ENCODE data around the gene RPS6KA4.

The RPS6KA4 gene

GRCh38 chr11:64337538-64338249, 21.3 kb upstream of the RPS6KA4 start:
- no peak for ATAC-seq (replicated peaks)
- Mint-ChIP-seq H3K4me3 (peak overlapping the region in 1 of 2 donors; percentile 8), H3K36me3 (ENCODE audit: insufficient read depth) (peaks cover 31% of the 10 kb centered on the region), H3K4me1 (ENCODE audit: low read depth in 2 of 2) (peaks cover 26 to 41% of the 10 kb centered on the region in 2 donors), H3K9me3 (no peaks in the 10 kb centered on the region), H3K27ac (peak overlapping the region in 1 of 2 donors; percentile 60), H3K27me3 (no peaks in the 10 kb centered on the region)
- no peak for DNase-seq

DNA sequence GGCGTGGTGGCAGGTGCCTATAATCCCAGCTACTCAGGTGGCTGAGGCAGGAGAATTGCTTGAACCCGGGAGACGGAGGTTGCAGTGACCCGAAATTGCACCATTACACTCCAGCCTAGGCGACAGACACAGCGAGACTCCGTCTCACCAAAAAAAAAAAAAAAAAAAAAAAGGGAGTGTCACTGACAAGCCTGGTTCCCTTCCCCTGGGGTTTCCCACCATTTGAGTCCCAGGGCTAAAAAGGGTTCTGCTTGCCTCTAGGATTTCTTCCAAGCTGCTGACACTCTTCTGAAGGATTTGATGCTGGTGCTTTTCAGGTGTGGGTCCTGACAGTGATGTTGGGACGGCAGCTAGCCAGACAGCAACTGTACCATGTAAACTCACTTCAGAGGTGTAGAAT, 20.2 kb upstream of the RPS6KA4 start:
- DNase-seq (no peak), ATAC-seq (replicated peaks) (no peak)
- Mint-ChIP-seq H3K9me3 (no peaks in the 10 kb centered on the region), H3K4me3 (peak overlapping the region; percentile 93 to 94), H3K27me3 (no peaks in the 10 kb centered on the region), H3K27ac (peak overlapping the region; percentile 98 to 99), H3K36me3 (ENCODE audit: insufficient read depth) (peaks cover 31% of the 10 kb centered on the region), H3K4me1 (ENCODE audit: low read depth in 2 of 2) (peaks cover 26 to 44% of the 10 kb centered on the region in 2 donors)

- Mint-ChIP-seq H3K4me1 (ENCODE audit: low read depth in 2 of 2) (peaks cover 26 to 45% of the 10 kb centered on the region in 2 donors), H3K4me3 (peak overlapping the region; percentile 93 to 94), H3K27ac (peak overlapping the region; percentile 98 to 99), H3K27me3 (no peaks in the 10 kb centered on the region), H3K9me3 (no peaks in the 10 kb centered on the region), H3K36me3 (ENCODE audit: insufficient read depth) (peaks cover 31% of the 10 kb centered on the region)
- no peak for DNase-seq
- no peak for ATAC-seq (replicated peaks)
Observed at GRCh38 chr11:64339286-64339685, 19.7 kb upstream of the RPS6KA4 start.

GRCh38 chr11:64339754-64340408, 19.1 kb upstream of the RPS6KA4 start, which contains the start of gene CCDC88B:
CCDC88B (plus strand) TSS chr11:64340204; CDS start chr11:64340267, 63 bp downstream.
- ATAC-seq (replicated peaks) (peak; percentile 92), DNase-seq (peak; percentile 88 to 90 (median 90))
- peak within 1 kb of the TSS; percentile 93 to 94 for H3K4me3 Mint-ChIP-seq
- H3K4me1 Mint-ChIP-seq (ENCODE audit: low read depth in 2 of 2), result peaks cover 26 to 48% of the 10 kb centered on the region in 2 donors
- H3K36me3 Mint-ChIP-seq (ENCODE audit: insufficient read depth), result peaks cover 31% of the 10 kb centered on the region
- peak within 1 kb of the TSS; percentile 98 to 99 for H3K27ac Mint-ChIP-seq
- H3K27me3 Mint-ChIP-seq, result no peaks in the 10 kb centered on the region
- no peaks in the 10 kb centered on the region for H3K9me3 Mint-ChIP-seq

GRCh38 chr11:64340671-64341335, 18.2 kb upstream of the RPS6KA4 start:
- peak; percentile 37 for ATAC-seq (replicated peaks)
- Mint-ChIP-seq H3K9me3 (no peaks in the 10 kb centered on the region), H3K36me3 (ENCODE audit: insufficient read depth) (peaks cover 31% of the 10 kb centered on the region), H3K27ac (peak overlapping the region; percentile 98 to 99), H3K4me3 (peak overlapping the region; percentile 93 to 94), H3K27me3 (no peaks in the 10 kb centered on the region), H3K4me1 (ENCODE audit: low read depth in 2 of 2) (peaks cover 31 to 53% of the 10 kb centered on the region in 2 donors)
- DNase-seq, result peak; percentile 74 to 80 (median 75)

DNA sequence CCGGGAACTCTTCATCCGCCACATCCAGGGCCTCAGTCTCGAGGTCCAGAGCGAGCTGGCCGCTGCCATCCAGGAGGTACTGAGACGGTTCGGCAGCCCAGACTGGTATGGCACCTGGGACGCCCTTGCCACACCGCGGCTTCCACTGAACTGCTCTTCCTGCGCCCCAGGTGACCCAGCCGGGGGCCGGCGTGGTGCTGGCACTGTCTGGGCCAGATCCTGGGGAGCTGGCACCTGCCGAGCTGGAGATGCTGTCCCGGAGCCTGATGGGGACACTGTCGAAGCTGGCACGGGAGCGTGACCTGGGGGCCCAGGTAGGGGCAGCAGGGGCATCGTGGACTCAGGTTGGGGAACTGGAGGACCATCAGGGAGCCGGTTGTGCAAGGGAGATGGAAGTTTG, 17.5 kb upstream of the RPS6KA4 start:
- peaks cover 35% of the 10 kb centered on the region for H3K36me3 Mint-ChIP-seq (ENCODE audit: insufficient read depth)
- H3K27ac Mint-ChIP-seq, result peak overlapping the region; percentile 28 to 99
- H3K4me1 Mint-ChIP-seq (ENCODE audit: low read depth in 2 of 2), result peaks cover 31 to 53% of the 10 kb centered on the region in 2 donors
- ATAC-seq (replicated peaks) (no peak), DNase-seq (no peak)
- peak overlapping the region; percentile 93 to 94 for H3K4me3 Mint-ChIP-seq
- H3K27me3 Mint-ChIP-seq, result no peaks in the 10 kb centered on the region
- H3K9me3 Mint-ChIP-seq, result no peaks in the 10 kb centered on the region

DNA sequence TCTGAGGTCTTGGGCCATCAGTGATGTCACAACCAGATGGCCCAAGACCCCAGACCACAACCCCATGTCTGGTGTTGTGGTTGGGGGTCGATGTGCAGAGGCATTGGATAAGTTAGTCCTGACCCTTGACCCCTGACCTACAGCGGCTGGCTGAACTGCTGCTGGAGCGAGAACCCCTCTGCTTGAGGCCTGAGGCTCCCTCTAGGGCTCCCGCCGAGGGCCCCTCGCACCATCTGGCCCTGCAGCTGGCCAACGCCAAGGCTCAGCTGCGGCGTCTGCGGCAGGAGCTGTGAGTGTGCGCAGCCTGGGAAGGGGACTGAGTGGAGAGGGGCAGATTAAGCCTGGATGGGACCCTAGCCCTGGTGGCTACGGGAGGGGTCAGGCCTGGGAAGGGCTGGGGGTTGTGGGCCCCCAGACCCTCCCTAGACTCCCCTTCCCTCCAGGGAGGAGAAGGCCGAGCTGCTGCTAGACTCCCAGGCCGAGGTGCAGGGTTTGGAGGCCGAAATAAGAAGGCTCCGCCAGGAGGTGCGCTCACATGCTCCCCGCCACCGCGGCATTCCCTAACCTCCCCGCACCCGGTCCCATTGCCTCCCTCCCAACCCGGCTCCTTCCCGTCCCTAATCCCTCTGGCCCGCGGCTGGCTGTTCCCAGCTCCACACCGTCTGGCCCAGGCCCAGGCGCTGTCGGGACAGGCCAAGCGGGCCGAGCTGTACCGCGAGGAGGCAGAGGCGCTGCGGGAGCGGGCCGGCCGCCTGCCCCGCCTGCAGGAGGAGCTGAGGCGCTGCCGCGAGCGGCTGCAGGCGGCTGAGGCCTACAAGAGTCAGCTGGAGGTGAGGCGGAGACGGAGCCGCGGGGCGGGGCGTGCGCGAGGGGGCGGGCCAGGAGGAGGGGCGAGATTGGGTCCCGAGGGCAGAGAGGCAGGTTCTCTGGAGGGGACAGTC, 16.8 kb upstream of the RPS6KA4 start:
- Mint-ChIP-seq H3K9me3 (no peaks in the 10 kb centered on the region), H3K4me1 (ENCODE audit: low read depth in 2 of 2) (peaks cover 31 to 53% of the 10 kb centered on the region in 2 donors), H3K4me3 (peak overlapping the region; percentile 93 to 94), H3K36me3 (ENCODE audit: insufficient read depth) (peaks cover 42% of the 10 kb centered on the region), H3K27ac (peak overlapping the region; percentile 28 to 49), H3K27me3 (no peaks in the 10 kb centered on the region)
- peak; percentile 62 for ATAC-seq (replicated peaks)
- DNase-seq, result peak; percentile 93 to 94 (median 93)

DNA sequence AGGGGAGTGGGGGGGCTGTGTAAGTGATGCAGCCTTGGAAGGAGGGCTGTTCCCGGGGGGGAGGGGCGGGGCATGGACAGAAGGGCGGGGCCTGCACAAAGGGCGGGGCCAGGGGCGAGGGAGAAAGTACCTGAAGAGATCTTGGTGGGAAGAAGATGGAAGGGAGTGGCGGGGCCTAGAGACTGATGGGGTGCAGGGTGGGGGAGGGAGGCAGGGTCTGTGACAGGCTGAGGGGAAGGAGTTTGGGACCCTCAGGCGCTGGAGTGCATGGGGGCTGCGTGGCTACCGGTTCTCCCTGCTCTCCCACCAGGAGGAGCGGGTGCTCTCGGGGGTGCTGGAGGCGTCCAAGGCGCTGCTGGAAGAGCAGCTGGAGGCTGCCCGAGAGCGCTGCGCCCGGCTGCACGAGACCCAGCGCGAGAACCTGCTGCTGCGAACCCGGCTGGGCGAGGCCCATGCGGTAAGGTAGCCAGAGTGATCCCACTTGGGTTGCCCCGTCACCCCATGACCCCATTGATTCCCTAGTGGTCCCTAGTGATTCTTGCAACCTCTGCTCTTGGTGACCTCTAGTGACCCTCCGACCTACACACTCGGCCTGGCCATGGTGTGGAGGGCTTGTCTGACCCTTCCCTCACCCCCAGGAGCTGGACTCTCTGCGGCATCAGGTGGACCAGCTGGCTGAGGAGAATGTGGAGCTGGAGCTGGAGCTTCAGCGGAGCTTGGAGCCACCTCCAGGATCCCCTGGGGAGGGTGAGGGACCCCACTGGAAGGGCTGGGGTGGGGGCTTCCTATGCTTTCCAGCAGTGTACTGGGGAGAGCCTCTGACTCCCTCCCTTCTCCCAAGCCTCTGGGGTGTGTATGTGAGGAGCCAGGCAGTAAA, 15.9 kb upstream of the RPS6KA4 start:
- ATAC-seq (replicated peaks), result no peak

GRCh38 chr11:64343767-64344559, 15.0 kb upstream of the RPS6KA4 start:
- no peaks in the 10 kb centered on the region for H3K27me3 Mint-ChIP-seq
- no peak overlapping the region for H3K4me3 Mint-ChIP-seq
- H3K9me3 Mint-ChIP-seq, result no peaks in the 10 kb centered on the region
- peaks cover 29 to 47% of the 10 kb centered on the region in 2 donors for H3K4me1 Mint-ChIP-seq (ENCODE audit: low read depth in 2 of 2)
- no peak for ATAC-seq (replicated peaks)
- peak overlapping the region in 1 of 2 donors; percentile 38 for H3K27ac Mint-ChIP-seq
- peaks cover 43% of the 10 kb centered on the region for H3K36me3 Mint-ChIP-seq (ENCODE audit: insufficient read depth)
- DNase-seq, result no peak

More for the DNA sequence above, 15.9 kb upstream of the RPS6KA4 start:
- Mint-ChIP-seq H3K9me3 (no peaks in the 10 kb centered on the region), H3K36me3 (ENCODE audit: insufficient read depth) (peaks cover 46% of the 10 kb centered on the region), H3K4me1 (ENCODE audit: low read depth in 2 of 2) (peaks cover 31 to 49% of the 10 kb centered on the region in 2 donors), H3K27ac (peak overlapping the region in 1 of 2 donors; percentile 28), H3K27me3 (no peaks in the 10 kb centered on the region), H3K4me3 (peak overlapping the region; percentile 93 to 94)
- no peak for DNase-seq

- Mint-ChIP-seq H3K36me3 (ENCODE audit: insufficient read depth) (peaks cover 43% of the 10 kb centered on the region), H3K27ac (peak overlapping the region in 1 of 2 donors; percentile 38)
- no peak for ATAC-seq (replicated peaks)
Observed at GRCh38 chr11:64344787-64345186, 14.2 kb upstream of the RPS6KA4 start.

GRCh38 chr11:64347193-64347867, 11.6 kb upstream of the RPS6KA4 start:
- no peak for DNase-seq
- ATAC-seq (replicated peaks), result no peak

More at GRCh38 chr11:64344787-64345186, 14.2 kb upstream of the RPS6KA4 start:
- peaks cover 21 to 39% of the 10 kb centered on the region in 2 donors for H3K4me1 Mint-ChIP-seq (ENCODE audit: low read depth in 2 of 2)
- no peak for DNase-seq
- H3K4me3 Mint-ChIP-seq, result no peak overlapping the region
- H3K27me3 Mint-ChIP-seq, result no peaks in the 10 kb centered on the region
- no peaks in the 10 kb centered on the region for H3K9me3 Mint-ChIP-seq

More at GRCh38 chr11:64347193-64347867, 11.6 kb upstream of the RPS6KA4 start:
- Mint-ChIP-seq H3K4me1 (ENCODE audit: low read depth in 2 of 2) (peaks cover 7 to 22% of the 10 kb centered on the region in 2 donors), H3K27ac (peak overlapping the region in 1 of 2 donors; percentile 68), H3K27me3 (no peaks in the 10 kb centered on the region), H3K9me3 (no peaks in the 10 kb centered on the region), H3K4me3 (no peak overlapping the region), H3K36me3 (ENCODE audit: insufficient read depth) (peaks cover 29% of the 10 kb centered on the region)

Data from effector memory CD8-positive, alpha-beta T cell (primary cell).